ENCODE measurements around the gene STK24.

GRCh38 chr13:98396071-98396710, 180.7 kb downstream of the STK24 start:
- TF ChIP-seq CTCF (conservative IDR thresholded peaks at IDR 0.05; ENCODE audit: low read length) (no peak), EZH2phosphoT487 (IDR thresholded peaks at IDR 0.05; ENCODE audit: borderline replicate concordance, low read depth, low read length) (no peak)

Data from OCI-LY7 (cell line).